Heart right ventricle (tissue), 16 donors: ENCODE results near the gene FNBP1. TPM values are rescaled to one million over a fixed set of nuclear protein-coding genes. Genes with fewer than 3 reads are reported as not detected.

Experiments used
- ATAC-seq, 8 donors: fragments of 200-7000 bp; cut with Tn5 transposase; one replicate each; pipeline ENCODE4 v1.9.1; 2020; ENCODE audit warnings: mild to moderate bottlenecking in 8 of 8, moderate library complexity in 8 of 8, moderate number of reproducible peaks in 1 of 8
- DNase-seq, 2 donors: peaks; one replicate each; pipeline ENCODE4 v3.0.0-alpha.2; 2020
- H3K27ac ChIP-seq, 10 donors: fragments of 200-600 bp; sonication (generic) in 2 of 10; one replicate each; pipeline versions ENCODE4 v1.5.0 to v1.8.0; 2020 to 2022; ENCODE audit warnings: mild to moderate bottlenecking in 3 of 10
- H3K27me3 ChIP-seq, 7 donors: fragments of 200-600 bp; one replicate each; pipeline ENCODE4 v1.8.0; 2021 to 2022; ENCODE audit warnings: mild to moderate bottlenecking in 2 of 7
- H3K36me3 ChIP-seq, 9 donors: fragments of 200-600 bp; sonication (generic) in 1 of 9; one replicate each; pipeline versions ENCODE4 v1.5.0 to v1.8.0; 2020 to 2022; ENCODE audit warnings: mild to moderate bottlenecking in 2 of 9
- H3K4me1 ChIP-seq, 9 donors: fragments of 200-600 bp; sonication (generic) in 1 of 9; one replicate each; pipeline versions ENCODE4 v1.5.0 to v1.8.0; 2020 to 2022; ENCODE audit warnings: mild to moderate bottlenecking in 4 of 9
- H3K4me3 ChIP-seq, 10 donors: fragments of 200-600 bp; sonication (generic) in 2 of 10; one replicate each; pipeline versions ENCODE4 v1.5.0 to v1.8.0; 2020 to 2022; ENCODE audit warnings: mild to moderate bottlenecking in 7 of 10, moderate library complexity in 2 of 10
- H3K9me3 ChIP-seq, 11 donors: fragments of 200-600 bp in 10 of 11; sonication (generic) in 2 of 11; one replicate each; pipeline versions ENCODE4 v1.5.0 to v1.8.0; 2013 to 2022; ENCODE audit warnings: mild to moderate bottlenecking in 2 of 11, control low read depth in 1 of 11, moderate library complexity in 1 of 11
- WGBS, 2 donors: extraction: QIAGEN DNeasy Blood & Tissue Kit; methylation state at CpG; one replicate each; pipeline ENCODE4 v1.1.7; 2013; ENCODE audit warnings: inconsistent platforms in 1 of 2; 5-methylcytosine and 5-hydroxymethylcytosine counted together
- intact Hi-C, 10 donors: fragments of 100-400 bp; cut with DNase I; formaldehyde crosslinking; loops; one replicate each; pipeline versions ENCODE4 v1.11.1 to v1.14.2; 2022
- polyA plus RNA-seq, 2 donors: library from polyadenylated mRNA; stranded (reverse); fragments of 200-250 nt; gene quantifications; one replicate each; pipeline ENCODE4 v1.2.3, GENCODE V29; 2013
- total RNA-seq, 10 donors: library from RNA; stranded (reverse); fragmentation: NEBNext Ultra II Directional in 3 of 10; extraction: Animal tissue kit (Norgen Biotek cat#: 25700) in 3 of 10; gene quantifications; one replicate each; pipeline versions ENCODE4 v1.2.1 to v1.2.4, GENCODE V29; 2021 to 2023
- TF ChIP-seq, protein P1 (sequence below), 9 donors: fragments of 200-600 bp; sonication (generic) in 2 of 9; IDR thresholded peaks; one replicate each; pipeline versions ENCODE4 v1.5.0 to v1.8.0; 2021 to 2022; ENCODE audit warnings: antibody characterized with exemption in 9 of 9, mild to moderate bottlenecking in 5 of 9, moderate library complexity in 1 of 9
- donor health status: Arrhythmogenic right ventricular cardiomyopathy.
- donor health status: ischemic (EF 13 %, LVEDD 7.1; RV severe dilation, severe dysfunction).
- donor health status: healthy with polysubstance abuse.
- donor health status: DM: no; HTN: yes; CAD: no.
- donor health status: DM: no; HTN: no; CAD: no.
- donor health status: ischemic (EF 25% LVEDD 6.9; RV normal size, moderate dysfunction).
- donor health status: ischemic (EF 25% LVEDD 5.7; RV mildly dilated, moderate dysfunction).
- donor health status: healthy.
- donor health status: DM: yes; HTN: yes; CAD: no.
- donor health status: Ischemic cardiomyopathy.
- donor health status: ischemic (EF 35%, LVEDD 5.7; RV mildly dilated, moderate dysfunction).
- donor health status: nonischemic (EF 11% LVEDD 7.7; RV severe dilation, severe dysfunction).
- donor health status: DM: yes; HTN: yes; CAD: no.
- donor health status: PGD.
- donor health status: ischemic (EF 29% LVEDD 5.4; RV normal size, mild dysfunction).
- donor health status: nonischemic (EF 23%, LVEDD 6.1; RV moderate dilation, normal function).

Gene FNBP1
- total and polyA plus RNA-seq, 12 donors = 7.4 to 38.4 (median 22.2) TPM

DNA sequence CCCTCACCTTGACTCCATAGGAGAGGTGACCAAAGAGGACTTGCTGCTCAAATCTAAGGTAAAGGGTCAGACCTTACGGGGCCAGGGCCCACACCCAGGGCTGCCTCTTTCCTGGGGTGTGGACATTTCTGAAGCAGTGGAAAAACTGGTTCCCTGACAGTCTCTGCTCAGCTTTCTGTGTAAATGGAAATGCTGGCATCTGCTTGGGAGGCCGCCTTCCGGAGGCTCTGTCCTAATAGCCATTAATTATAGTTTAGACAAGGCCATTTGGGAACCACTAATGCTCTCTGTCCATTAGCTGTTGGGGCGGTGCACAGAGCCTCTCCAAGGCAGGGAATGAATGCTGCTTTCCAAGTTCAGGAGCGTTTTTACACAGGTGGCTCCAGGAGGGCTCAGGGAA, 190.4 kb downstream of the FNBP1 start:
- DNase-seq (no peak), ATAC-seq (no peak)
- WGBS, 2 donors = 76 to 84% methylated on average over 5 of the region's 5 CpGs
- no peak overlapping the region for H3K27ac ChIP-seq
- no peaks in the 10 kb centered on the region for H3K9me3 ChIP-seq
- H3K36me3 ChIP-seq = peaks cover 3 to 83% (median 27%) of the 10 kb centered on the region in 9 donors
- TF ChIP-seq, protein P1, sequence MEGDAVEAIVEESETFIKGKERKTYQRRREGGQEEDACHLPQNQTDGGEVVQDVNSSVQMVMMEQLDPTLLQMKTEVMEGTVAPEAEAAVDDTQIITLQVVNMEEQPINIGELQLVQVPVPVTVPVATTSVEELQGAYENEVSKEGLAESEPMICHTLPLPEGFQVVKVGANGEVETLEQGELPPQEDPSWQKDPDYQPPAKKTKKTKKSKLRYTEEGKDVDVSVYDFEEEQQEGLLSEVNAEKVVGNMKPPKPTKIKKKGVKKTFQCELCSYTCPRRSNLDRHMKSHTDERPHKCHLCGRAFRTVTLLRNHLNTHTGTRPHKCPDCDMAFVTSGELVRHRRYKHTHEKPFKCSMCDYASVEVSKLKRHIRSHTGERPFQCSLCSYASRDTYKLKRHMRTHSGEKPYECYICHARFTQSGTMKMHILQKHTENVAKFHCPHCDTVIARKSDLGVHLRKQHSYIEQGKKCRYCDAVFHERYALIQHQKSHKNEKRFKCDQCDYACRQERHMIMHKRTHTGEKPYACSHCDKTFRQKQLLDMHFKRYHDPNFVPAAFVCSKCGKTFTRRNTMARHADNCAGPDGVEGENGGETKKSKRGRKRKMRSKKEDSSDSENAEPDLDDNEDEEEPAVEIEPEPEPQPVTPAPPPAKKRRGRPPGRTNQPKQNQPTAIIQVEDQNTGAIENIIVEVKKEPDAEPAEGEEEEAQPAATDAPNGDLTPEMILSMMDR (IDR thresholded peaks at IDR 0.05) = no peak
- no peak overlapping the region for H3K4me3 ChIP-seq
- intact Hi-C loops = no loop called here
- H3K27me3 ChIP-seq = no peaks in the 10 kb centered on the region
- no peaks in the 10 kb centered on the region for H3K4me1 ChIP-seq

DNA sequence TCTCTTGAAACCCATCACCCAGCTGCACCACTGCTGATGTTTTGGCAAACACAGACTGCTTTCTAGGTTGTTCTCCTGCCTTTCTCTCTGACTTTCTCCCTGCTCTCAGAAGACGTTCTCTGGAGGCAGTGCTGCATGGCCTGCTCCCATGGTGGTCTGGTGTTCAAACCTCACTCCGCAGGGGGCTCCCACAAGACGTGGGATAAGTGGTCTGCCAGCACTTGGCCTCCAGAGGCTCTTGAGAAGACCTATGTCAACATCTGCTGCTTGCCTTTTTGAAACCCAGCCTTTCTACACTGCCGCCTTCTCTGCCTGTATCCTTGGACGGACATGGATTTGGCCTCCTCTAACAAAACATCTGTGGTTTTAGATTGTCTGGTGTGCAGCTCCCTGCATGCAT, 191.2 kb downstream of the FNBP1 start:
- peaks cover 0 to 5% (median 0%) of the 10 kb centered on the region in 9 donors for H3K4me1 ChIP-seq
- TF ChIP-seq, protein P1 (IDR thresholded peaks at IDR 0.05) = no peak
- intact Hi-C loops = no loop called here
- WGBS, 2 donors = 76 to 80% methylated on average over 5 of the region's 5 CpGs
- no peaks in the 10 kb centered on the region for H3K27me3 ChIP-seq
- H3K4me3 ChIP-seq = no peak overlapping the region
- DNase-seq (no peak), ATAC-seq (no peak)
- no peak overlapping the region for H3K27ac ChIP-seq
- peaks cover 3 to 76% (median 26%) of the 10 kb centered on the region in 9 donors for H3K36me3 ChIP-seq
- H3K9me3 ChIP-seq = no peaks in the 10 kb centered on the region

DNA sequence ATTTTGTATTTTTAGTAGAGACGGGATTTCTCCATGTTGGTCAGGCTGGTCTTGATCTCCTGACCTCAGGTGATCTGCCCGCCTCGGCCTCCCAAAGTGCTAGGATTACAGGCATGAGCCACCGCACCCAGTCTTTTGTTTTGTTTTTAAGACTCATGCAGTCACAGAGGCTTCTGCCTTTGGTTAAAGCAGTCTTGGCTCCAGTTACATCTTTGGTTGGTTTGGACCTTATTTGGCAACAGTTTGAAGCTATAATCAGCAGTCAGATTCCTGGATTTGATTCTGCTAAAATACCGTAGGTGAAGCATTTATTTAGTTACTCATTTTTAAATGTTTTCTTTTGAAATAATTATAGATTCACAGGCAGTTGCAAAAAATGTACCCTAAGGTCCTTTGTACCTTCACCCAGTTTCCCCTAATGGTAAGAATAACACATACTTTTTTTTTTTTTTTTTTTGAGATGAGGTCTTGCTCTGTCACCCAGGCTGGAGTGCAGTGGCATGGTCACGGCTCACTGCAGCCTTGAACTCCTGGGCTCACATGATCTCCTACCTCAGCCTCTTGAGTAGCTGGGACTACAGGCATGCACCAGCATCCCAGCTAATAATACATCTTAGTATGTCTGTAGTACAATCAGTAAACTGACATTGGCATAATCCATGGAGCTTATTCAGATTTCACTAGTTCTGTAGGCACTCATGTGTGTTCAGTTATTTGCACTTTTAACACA, 192.0 kb downstream of the FNBP1 start:
- Histone ChIP-seq H3K27me3 (no peaks in the 10 kb centered on the region), H3K36me3 (peaks cover 0 to 68% (median 21%) of the 10 kb centered on the region in 9 donors), H3K4me3 (no peak overlapping the region), H3K9me3 (no peaks in the 10 kb centered on the region), H3K27ac (no peak overlapping the region), H3K4me1 (peaks cover 0 to 7% (median 0%) of the 10 kb centered on the region in 9 donors)
- ATAC-seq = no peak
- WGBS, 2 donors = 89 to 92% methylated on average over 6 of the region's 6 CpGs
- intact Hi-C loops = no loop called here
- TF ChIP-seq, protein P1 (IDR thresholded peaks at IDR 0.05) = no peak
- no peak for DNase-seq

DNA sequence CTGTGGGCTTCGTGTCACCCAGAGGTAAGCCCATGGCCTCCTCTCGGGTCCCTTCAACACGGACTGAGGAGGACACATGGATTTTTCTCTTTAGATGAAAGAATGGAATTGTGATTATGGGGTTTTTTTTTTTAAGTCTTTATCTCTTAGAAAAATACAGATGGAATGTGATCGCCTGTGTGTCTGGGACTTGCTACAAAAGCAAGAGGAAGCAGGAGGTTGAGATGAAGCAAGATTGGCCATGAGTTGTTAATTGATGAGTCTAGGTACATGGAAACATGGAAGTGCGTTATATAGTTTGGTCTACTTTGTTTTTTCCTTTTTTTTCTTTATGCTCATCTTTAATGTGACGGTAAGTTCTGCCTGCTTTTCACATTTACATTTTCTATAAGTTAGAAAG, 193.1 kb downstream of the FNBP1 start:
- TF ChIP-seq, protein P1 (IDR thresholded peaks at IDR 0.05) = no peak
- ATAC-seq (no peak), DNase-seq (no peak)
- Histone ChIP-seq H3K36me3 (peaks cover 0 to 59% (median 19%) of the 10 kb centered on the region in 9 donors), H3K4me3 (no peak overlapping the region), H3K9me3 (no peaks in the 10 kb centered on the region), H3K27ac (no peak overlapping the region), H3K4me1 (peaks cover 0 to 14% (median 0%) of the 10 kb centered on the region in 9 donors), H3K27me3 (no peaks in the 10 kb centered on the region)
- intact Hi-C loops = no loop called here
- 68 to 79% methylated on average over 6 of the region's 6 CpGs for WGBS, 2 donors
